Keratinocyte (primary cell): Measurements from ENCODE around the gene FCER2.

Experiments
- CTCF ChIP-seq, 3 experiments: IDR thresholded peaks in 1 of 3; conservative IDR thresholded peaks in 1 of 3; optimal IDR thresholded peaks in 1 of 3; 2 replicates in 2 of 3; 3 replicates in 1 of 3; pipeline versions ENCODE3 to v1.5.1; 2011; ENCODE audit warnings: low read length in 3 of 3, mild to moderate bottlenecking in 3 of 3, moderate library complexity in 2 of 3, control low read depth in 1 of 3, inconsistent platforms in 1 of 3; ENCODE audit not compliant: insufficient read depth in 2 of 3; ENCODE audit errors: extremely low read depth in 1 of 3
- EZH2 ChIP-seq: IDR thresholded peaks from one replicate; pipeline ENCODE4 v1.6.1; 2012; ENCODE audit warnings: inconsistent platforms, mild to moderate bottlenecking, low read length, moderate library complexity

- TF ChIP-seq CTCF (optimal IDR thresholded peaks at IDR 0.05 in 1 of 3, IDR thresholded peaks at IDR 0.05 in 1 of 3, conservative IDR thresholded peaks at IDR 0.05 in 1 of 3; ENCODE audit: extremely low read depth in 1 of 3, insufficient read depth in 2 of 3, low read length in 3 of 3) (no peak), EZH2 (no peak)
Measured at GRCh38 chr19:7669641-7670040, 32.3 kb downstream of the FCER2 start.
